ENCODE results near the gene ZFP92. TPM values are rescaled to one million over a fixed set of nuclear protein-coding genes. Genes with fewer than 3 reads are reported as not detected.

ZFP92 gene
- total and polyA plus RNA-seq, 3 donors from 2014 or later = 2.1 to 3.4 (median 2.2) TPM

GRCh38 chrX:153458476-153458875 is 47.2 kb downstream of the ZFP92 start:
- 77 to 94% methylated on average over 3 to 4 of the region's 4 CpGs for WGBS, 2 donors
- no peak for DNase-seq
- no peaks in the 10 kb centered on the region for H3K4me1 ChIP-seq
- TF ChIP-seq POLR2A (IDR thresholded peaks at IDR 0.05) = no peak
- TF ChIP-seq CTCF (IDR thresholded peaks at IDR 0.05) = no peak
- no peak overlapping the region for H3K4me3 ChIP-seq
- no peaks in the 10 kb centered on the region for H3K36me3 ChIP-seq (ENCODE audit: low read depth, missing control alignments)
- H3K27ac ChIP-seq = no peak overlapping the region
- H3K27me3 ChIP-seq = no peaks in the 10 kb centered on the region
- no peaks in the 10 kb centered on the region for H3K9me3 ChIP-seq
- intact Hi-C loops (cut with DNase I; ENCODE audit: low total_unique reads) = no loop called here

GRCh38 chrX:153459986-153460385 is 48.7 kb downstream of the ZFP92 start:
- DNase-seq = no peak
- intact Hi-C loops (cut with DNase I; ENCODE audit: low total_unique reads) = no loop called here

GRCh38 chrX:153460826-153461225 is 49.6 kb downstream of the ZFP92 start:
- no peaks in the 10 kb centered on the region for H3K36me3 ChIP-seq (ENCODE audit: low read depth, missing control alignments)
- intact Hi-C loops (cut with DNase I; ENCODE audit: low total_unique reads) = no loop called here
- H3K9me3 ChIP-seq = no peaks in the 10 kb centered on the region
- TF ChIP-seq CTCF (IDR thresholded peaks at IDR 0.05) (peak in 2 of 3 experiments; percentile 17 to 26), POLR2A (IDR thresholded peaks at IDR 0.05) (no peak)
- WGBS, 2 donors = 58 to 75% methylated on average over 6 to 7 of the region's 7 CpGs
- no peaks in the 10 kb centered on the region for H3K4me1 ChIP-seq
- no peak overlapping the region for H3K4me3 ChIP-seq
- no peak overlapping the region for H3K27ac ChIP-seq
- no peaks in the 10 kb centered on the region for H3K27me3 ChIP-seq
- DNase-seq = peak; percentile 47

More at GRCh38 chrX:153459986-153460385, 48.7 kb downstream of the ZFP92 start:
- Histone ChIP-seq H3K27ac (no peak overlapping the region), H3K27me3 (no peaks in the 10 kb centered on the region), H3K4me3 (no peak overlapping the region), H3K36me3 (ENCODE audit: low read depth, missing control alignments) (no peaks in the 10 kb centered on the region), H3K9me3 (no peaks in the 10 kb centered on the region), H3K4me1 (no peaks in the 10 kb centered on the region)
- TF ChIP-seq POLR2A (IDR thresholded peaks at IDR 0.05) = no peak
- no peak for TF ChIP-seq CTCF (IDR thresholded peaks at IDR 0.05)
- WGBS, 2 donors = 89 to 91% methylated on average over 4 of the region's 4 CpGs

Small RNAs within 50 kb of the gene (small RNA-seq; reads per million reads assigned to genes)
- gene RN7SL667P = 0 reads per million in 2 donors

Other genes starting within 250 kb of the ZFP92 start
- gene MAGEA1, start 232.2 kb upstream of the ZFP92 start, total RNA-seq = 1 to 10 TPM; 8.3 to 8.9 TPM
- 8.5 TPM for gene MAGEA1, start 232.2 kb upstream of the ZFP92 start, polyA plus RNA-seq (ENCODE audit: insufficient read depth, low read depth, low replicate concordance)
- 1 to 10 TPM in 1 of 2 donors, under 1 TPM in 1; 0.79 to 1.2 TPM for gene PNMA6F, start 89.7 kb upstream of the ZFP92 start, total RNA-seq
- gene PNMA6F, start 89.7 kb upstream of the ZFP92 start, polyA plus RNA-seq (ENCODE audit: insufficient read depth, low read depth, low replicate concordance) = 0.84 TPM
- 10 to 100 TPM; 58.4 to 65.0 TPM for gene ZNF275, start 77.3 kb upstream of the ZFP92 start, total RNA-seq
- 28.7 TPM for gene ZNF275, start 77.3 kb upstream of the ZFP92 start, polyA plus RNA-seq (ENCODE audit: insufficient read depth, low read depth, low replicate concordance)
- 10 to 100 TPM in 1 of 2 donors, 1 to 10 TPM in 1; 9.7 to 24.2 TPM for gene PNMA6E, start 10.1 kb upstream of the ZFP92 start, total RNA-seq
- 13.3 TPM for gene PNMA6E, start 10.1 kb upstream of the ZFP92 start, polyA plus RNA-seq (ENCODE audit: insufficient read depth, low read depth, low replicate concordance)
- 1 to 10 TPM; 4.0 to 7.5 TPM for gene TREX2, start 34.6 kb downstream of the ZFP92 start, total RNA-seq
- 0.51 TPM for gene TREX2, start 34.6 kb downstream of the ZFP92 start, polyA plus RNA-seq (ENCODE audit: insufficient read depth, low read depth, low replicate concordance)
- 10 to 100 TPM; 34.0 to 35.2 TPM for gene HAUS7, start 59.1 kb downstream of the ZFP92 start, total RNA-seq
- 18.0 TPM for gene HAUS7, start 59.1 kb downstream of the ZFP92 start, polyA plus RNA-seq (ENCODE audit: insufficient read depth, low read depth, low replicate concordance)
- 10 to 100 TPM; 42.3 to 76.5 TPM for gene BGN, start 83.5 kb downstream of the ZFP92 start, total RNA-seq
- gene BGN, start 83.5 kb downstream of the ZFP92 start, polyA plus RNA-seq (ENCODE audit: insufficient read depth, low read depth, low replicate concordance) = 174 TPM
- gene ATP2B3, start 106.2 kb downstream of the ZFP92 start, total RNA-seq = 1 to 10 TPM in 1 of 2 donors, under 1 TPM in 1; 0.16 to 1.2 TPM
- 0.73 TPM for gene ATP2B3, start 106.2 kb downstream of the ZFP92 start, polyA plus RNA-seq (ENCODE audit: insufficient read depth, low read depth, low replicate concordance)
- gene CCNQ, start 187.7 kb downstream of the ZFP92 start, total RNA-seq = 10 to 100 TPM; 26.9 to 27.6 TPM
- 19.6 TPM for gene CCNQ, start 187.7 kb downstream of the ZFP92 start, polyA plus RNA-seq (ENCODE audit: insufficient read depth, low read depth, low replicate concordance)
- 10 to 100 TPM in 1 of 2 donors, 1 to 10 TPM in 1; 6.2 to 10.2 TPM for gene DUSP9, start 235.7 kb downstream of the ZFP92 start, total RNA-seq
- gene DUSP9, start 235.7 kb downstream of the ZFP92 start, polyA plus RNA-seq (ENCODE audit: insufficient read depth, low read depth, low replicate concordance) = 2.5 TPM

All from testis (tissue), 3 donors.